Umbilical cord (tissue), 2 donors: Measurements from ENCODE around the gene BBS4. TPM values are rescaled to one million over a fixed set of nuclear protein-coding genes. Genes with fewer than 3 reads are reported as not detected.

Experiments
- DNase-seq: peaks from one replicate; pipeline ENCODE4 v3.0.0-alpha.2; 2015; ENCODE audit warnings: low spot score
- total RNA-seq: library from RNA; depleted of rRNA; stranded (reverse); fragments of >200 nt; gene quantifications from one replicate; pipeline ENCODE4 v1.2.3, GENCODE V29; 2014; ENCODE audit warnings: low replicate concordance; ENCODE audit not compliant: insufficient read depth

BBS4 gene
- total RNA-seq, 1 donor from 2014 or later = 35.6 TPM

GRCh38 chr15:72760590-72761260, 74.7 kb downstream of the BBS4 start:
- no peak for DNase-seq

- no peak for DNase-seq
Observed at GRCh38 chr15:72764656-72765055, 78.6 kb downstream of the BBS4 start.

GRCh38 chr15:72766025-72766424, 80.0 kb downstream of the BBS4 start:
- DNase-seq = no peak

GRCh38 chr15:72766780-72767179, 80.8 kb downstream of the BBS4 start:
- DNase-seq = no peak

GRCh38 chr15:72770673-72771328, 84.8 kb downstream of the BBS4 start:
- no peak for DNase-seq

- no peak for DNase-seq
Observed at GRCh38 chr15:72771329-72771725, 85.3 kb downstream of the BBS4 start.

- no peak for DNase-seq
Observed at GRCh38 chr15:72774696-72775383, 88.8 kb downstream of the BBS4 start.

- no peak for DNase-seq
Observed at GRCh38 chr15:72778796-72779195, 92.8 kb downstream of the BBS4 start.

- no peak for DNase-seq
Observed at GRCh38 chr15:72781631-72782030, 95.6 kb downstream of the BBS4 start.

GRCh38 chr15:72782274-72783003, 96.4 kb downstream of the BBS4 start:
- DNase-seq = no peak

GRCh38 chr15:72783004-72783639, 97.1 kb downstream of the BBS4 start:
- peak; percentile 50 for DNase-seq

GRCh38 chr15:72783640-72784455, 97.8 kb downstream of the BBS4 start, which contains the start of gene ADPGK:
Gene ADPGK, minus strand, starts transcription at chr15:72783758. Its CDS starts 67 bp downstream, at chr15:72783691.
- DNase-seq = peak; percentile 95

- DNase-seq = no peak
Observed at GRCh38 chr15:72784456-72784876, 98.5 kb downstream of the BBS4 start.

GRCh38 chr15:72785432-72785831, 99.4 kb downstream of the BBS4 start:
- peak; percentile 49 for DNase-seq

- no peak for DNase-seq
Observed at GRCh38 chr15:72785841-72786240, 99.8 kb downstream of the BBS4 start.

GRCh38 chr15:72786242-72786641, 100.2 kb downstream of the BBS4 start:
- DNase-seq = no peak

GRCh38 chr15:72786676-72787345, 100.8 kb downstream of the BBS4 start:
- DNase-seq = no peak

- no peak for DNase-seq
Observed at GRCh38 chr15:72787526-72787925, 101.5 kb downstream of the BBS4 start.
